ENCODE results near the gene FGF4.

The FGF4 gene

GRCh38 chr11:69807106-69807815 is 32.1 kb upstream of the FGF4 start:
- DNase-seq (ENCODE audit: low read depth), result peak; percentile 11
- TF ChIP-seq CTCF (conservative IDR thresholded peaks at IDR 0.05; ENCODE audit: low read depth, low read length), result no peak
- H3K4me3 ChIP-seq (ENCODE audit: low read depth, low read length), result no peak overlapping the region

- DNase-seq (ENCODE audit: low read depth), result no peak
- TF ChIP-seq CTCF (conservative IDR thresholded peaks at IDR 0.05; ENCODE audit: low read depth, low read length), result no peak
- no peak overlapping the region for H3K4me3 ChIP-seq (ENCODE audit: low read depth, low read length)
Observed at GRCh38 chr11:69804769-69805508, 29.8 kb upstream of the FGF4 start.

- DNase-seq (ENCODE audit: low read depth), result no peak
- no peak for TF ChIP-seq CTCF (conservative IDR thresholded peaks at IDR 0.05; ENCODE audit: low read depth, low read length)
- no peak overlapping the region for H3K4me3 ChIP-seq (ENCODE audit: low read depth, low read length)
Observed at GRCh38 chr11:69803604-69804218, 28.6 kb upstream of the FGF4 start.

- no peak overlapping the region for H3K4me3 ChIP-seq (ENCODE audit: low read depth, low read length)
- no peak for TF ChIP-seq CTCF (conservative IDR thresholded peaks at IDR 0.05; ENCODE audit: low read depth, low read length)
- DNase-seq (ENCODE audit: low read depth), result no peak
Observed at GRCh38 chr11:69803022-69803421, 27.9 kb upstream of the FGF4 start.

GRCh38 chr11:69802590-69802989 is 27.4 kb upstream of the FGF4 start:
- DNase-seq (ENCODE audit: low read depth), result no peak
- no peak overlapping the region for H3K4me3 ChIP-seq (ENCODE audit: low read depth, low read length)
- no peak for TF ChIP-seq CTCF (conservative IDR thresholded peaks at IDR 0.05; ENCODE audit: low read depth, low read length)

GRCh38 chr11:69801513-69802335 is 26.6 kb upstream of the FGF4 start:
- H3K4me3 ChIP-seq (ENCODE audit: low read depth, low read length), result no peak overlapping the region
- DNase-seq (ENCODE audit: low read depth), result peak; percentile 28
- peak; percentile 92 for TF ChIP-seq CTCF (conservative IDR thresholded peaks at IDR 0.05; ENCODE audit: low read depth, low read length)

Measured in choroid plexus epithelial cell (primary cell).